Gastroesophageal sphincter (tissue), 4 donors: Measurements from ENCODE around the gene SSTR4. TPM values are rescaled to one million over a fixed set of nuclear protein-coding genes. Genes with fewer than 3 reads are reported as not detected.
"Not testable (repeated sequence)": the region's sequence is repeated elsewhere in the genome, so short reads cannot be mapped to it uniquely, and the experiment has no call there.

Experiments
- ATAC-seq: fragments of 150-250 bp; one replicate; pipeline ENCODE4 v1.9.1; 2016; ENCODE audit warnings: mild to moderate bottlenecking, moderate library complexity
- H3K27ac ChIP-seq, 4 donors: fragments of 200-600 bp; sonication (generic) in 3 of 4; 1 replicate in 3 of 4; 2 replicates in 1 of 4; pipeline ENCODE4 v1.5.1; 2016 to 2019
- H3K27me3 ChIP-seq: fragments of 200-600 bp; sonication (generic); one replicate; pipeline ENCODE4 v1.5.1; 2019
- H3K36me3 ChIP-seq, 2 donors: fragments of 200-600 bp; sonication (generic); one replicate each; pipeline ENCODE4 v1.5.1; 2019; ENCODE audit warnings: control low read depth in 1 of 2
- H3K4me1 ChIP-seq, 3 donors: fragments of 200-600 bp; sonication (generic); 1 replicate in 2 of 3; 2 replicates in 1 of 3; pipeline ENCODE4 v1.5.1; 2016 to 2019; ENCODE audit warnings: control low read depth in 2 of 3
- H3K4me3 ChIP-seq, 2 donors: fragments of 200-600 bp; sonication (generic); one replicate each; pipeline ENCODE4 v1.5.1; 2019; ENCODE audit warnings: mild to moderate bottlenecking in 1 of 2, moderate library complexity in 1 of 2
- H3K9me3 ChIP-seq, 3 donors: fragments of 200-600 bp; sonication (generic); one replicate each; pipeline ENCODE4 v1.5.1; 2017 to 2019; ENCODE audit warnings: control low read depth in 2 of 3
- CTCF ChIP-seq, 4 experiments: fragments of 200-600 bp in 2 of 4; fragments of 450-650 bp in 2 of 4; sonication (generic) in 1 of 4; IDR thresholded peaks; one replicate each; pipeline ENCODE4 v1.5.1; 2017 to 2019; ENCODE audit warnings: antibody characterized with exemption in 4 of 4, mild to moderate bottlenecking in 2 of 4, moderate library complexity in 2 of 4
- EP300 ChIP-seq: sonication (generic); formaldehyde crosslinking; IDR thresholded peaks from one replicate; pipeline ENCODE4 v1.6.1; 2017; ENCODE audit warnings: antibody characterized with exemption, mild to moderate bottlenecking
- POLR2A ChIP-seq, 2 donors: fragments of 450-650 bp; IDR thresholded peaks; one replicate each; pipeline ENCODE4 v1.6.1; 2017; ENCODE audit warnings: antibody characterized with exemption in 2 of 2, mild to moderate bottlenecking in 2 of 2, moderate library complexity in 1 of 2
- POLR2AphosphoS5 ChIP-seq: sonication (generic); formaldehyde crosslinking; IDR thresholded peaks from one replicate; pipeline ENCODE4 v1.6.1; 2017; ENCODE audit warnings: antibody characterized with exemption
- WGBS, 2 donors: methylation state at CpG; one replicate each; pipeline ENCODE4 v1.1.5; 2018; ENCODE audit warnings: low coverage in 1 of 2; 5-methylcytosine and 5-hydroxymethylcytosine counted together
- total RNA-seq, 4 donors: library from RNA; depleted of rRNA; stranded (reverse); fragments of >200 nt; gene quantifications; one replicate each; pipeline ENCODE4 v1.1.0, GENCODE V29; 2016

The SSTR4 gene, protein sequence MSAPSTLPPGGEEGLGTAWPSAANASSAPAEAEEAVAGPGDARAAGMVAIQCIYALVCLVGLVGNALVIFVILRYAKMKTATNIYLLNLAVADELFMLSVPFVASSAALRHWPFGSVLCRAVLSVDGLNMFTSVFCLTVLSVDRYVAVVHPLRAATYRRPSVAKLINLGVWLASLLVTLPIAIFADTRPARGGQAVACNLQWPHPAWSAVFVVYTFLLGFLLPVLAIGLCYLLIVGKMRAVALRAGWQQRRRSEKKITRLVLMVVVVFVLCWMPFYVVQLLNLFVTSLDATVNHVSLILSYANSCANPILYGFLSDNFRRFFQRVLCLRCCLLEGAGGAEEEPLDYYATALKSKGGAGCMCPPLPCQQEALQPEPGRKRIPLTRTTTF
- under 1 TPM in 1 of 4 donors, not detected in 3; 0.58 TPM for total RNA-seq

- peaks cover 0 to 10% (median 0%) of the 10 kb centered on the region in 3 donors for H3K4me1 ChIP-seq
- H3K27me3 ChIP-seq: peaks cover 55% of the 10 kb centered on the region
- TF ChIP-seq CTCF (IDR thresholded peaks at IDR 0.05) (no peak), POLR2AphosphoS5 (no peak)
- no peaks in the 10 kb centered on the region for H3K36me3 ChIP-seq
- no peak for ATAC-seq
- H3K4me3 ChIP-seq: peak within 1 kb of the TSS in 1 of 2 donors; percentile 27
- H3K27ac ChIP-seq: no peak within 1 kb of the TSS
- no peaks in the 10 kb centered on the region for H3K9me3 ChIP-seq
- WGBS, 2 donors: 43% methylated on average over 16 of the region's 83 CpGs; no CpG with 5 or more reads in 1 of the 2 donors
These were observed at the start of gene SSTR4 for GRCh38 chr20:23034721-23035671. Gene SSTR4 (plus strand): TSS chr20:23035312. CDS start chr20:23035484, 172 bp downstream.

GRCh38 chr20:22986601-22987000 lies 48.5 kb upstream of the SSTR4 start:
- WGBS, 2 donors: 20 to 38% methylated on average over 1 of the region's 1 CpG
- Histone ChIP-seq H3K4me3 (no peak overlapping the region), H3K9me3 (no peaks in the 10 kb centered on the region), H3K4me1 (no peaks in the 10 kb centered on the region), H3K27ac (no peak overlapping the region), H3K36me3 (no peaks in the 10 kb centered on the region), H3K27me3 (peaks cover 5% of the 10 kb centered on the region)
- no peak for ATAC-seq
- TF ChIP-seq POLR2AphosphoS5 (no peak), EP300 (no peak), POLR2A (IDR thresholded peaks at IDR 0.05) (no peak), CTCF (IDR thresholded peaks at IDR 0.05) (no peak)

DNA sequence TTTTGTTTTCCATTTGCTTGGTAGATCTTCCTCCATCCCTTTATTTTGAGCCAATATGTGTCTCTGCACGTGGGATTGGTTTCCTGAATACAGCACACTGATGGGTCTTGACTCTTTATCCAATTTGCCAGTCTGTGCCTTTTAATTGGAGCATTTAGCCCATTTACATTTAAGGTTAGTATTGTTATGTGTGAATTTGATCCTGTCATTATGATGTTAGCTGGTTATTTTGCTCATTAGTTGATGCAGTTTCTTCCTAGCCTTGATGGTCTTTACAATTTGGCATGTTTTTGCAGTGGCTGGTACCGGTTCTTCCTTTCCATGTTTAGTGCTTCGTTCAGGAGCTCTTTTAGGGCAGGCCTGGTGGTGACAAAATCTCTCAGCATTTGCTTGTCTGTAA lies 43.7 kb upstream of the SSTR4 start:
- H3K9me3 ChIP-seq: peaks cover 0 to 19% (median 0%) of the 10 kb centered on the region in 3 donors
- H3K4me3 ChIP-seq, H3K27ac ChIP-seq, H3K36me3 ChIP-seq, H3K27me3 ChIP-seq, ATAC-seq, H3K4me1 ChIP-seq: not testable (repeated sequence)
- WGBS, 2 donors: 60 to 93% methylated on average over 1 to 3 of the region's 3 CpGs

GRCh38 chr20:22993823-22994222 lies 41.3 kb upstream of the SSTR4 start:
- no peak overlapping the region for H3K4me3 ChIP-seq
- no peaks in the 10 kb centered on the region for H3K36me3 ChIP-seq
- no peak overlapping the region for H3K27ac ChIP-seq
- no peaks in the 10 kb centered on the region for H3K4me1 ChIP-seq
- no peak for TF ChIP-seq POLR2A (IDR thresholded peaks at IDR 0.05)
- 80 to 100% methylated on average over 1 of the region's 2 CpGs for WGBS, 2 donors
- ATAC-seq: no peak
- H3K9me3 ChIP-seq: peaks cover 0 to 19% (median 0%) of the 10 kb centered on the region in 3 donors
- peaks cover 8% of the 10 kb centered on the region for H3K27me3 ChIP-seq

DNA sequence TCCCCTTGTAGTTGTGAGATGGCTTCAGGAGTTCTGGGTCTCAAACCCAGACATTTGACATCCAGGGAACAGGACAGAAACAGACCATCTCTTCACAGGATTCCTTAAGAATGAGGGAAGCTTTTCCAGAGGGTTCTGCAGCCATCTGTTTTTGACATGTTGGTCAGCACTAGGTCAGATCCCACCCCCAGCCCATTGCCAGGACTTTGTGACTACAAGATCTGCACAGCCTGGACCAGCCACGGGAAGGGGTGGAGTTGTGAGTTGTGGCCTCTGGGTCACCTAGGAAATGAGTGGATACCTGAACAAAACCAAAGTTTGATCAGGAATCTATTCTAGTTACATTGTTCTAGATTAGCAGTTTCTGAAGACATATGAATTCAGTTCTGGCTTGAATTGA lies 39.2 kb upstream of the SSTR4 start:
- no peak for ATAC-seq
- peaks cover 0 to 19% (median 0%) of the 10 kb centered on the region in 3 donors for H3K9me3 ChIP-seq
- 64 to 100% methylated on average over 1 of the region's 1 CpG for WGBS, 2 donors
- H3K4me1 ChIP-seq: no peaks in the 10 kb centered on the region
- H3K36me3 ChIP-seq: no peaks in the 10 kb centered on the region
- H3K27ac ChIP-seq: no peak overlapping the region
- H3K4me3 ChIP-seq: no peak overlapping the region
- H3K27me3 ChIP-seq: peaks cover 8% of the 10 kb centered on the region
- TF ChIP-seq EP300 (no peak), POLR2A (IDR thresholded peaks at IDR 0.05) (no peak), POLR2AphosphoS5 (no peak), CTCF (IDR thresholded peaks at IDR 0.05) (no peak)
